ENCODE results near the gene PPIE.
"Not testable (repeated sequence)": the region's sequence is repeated elsewhere in the genome, so short reads cannot be mapped to it uniquely, and the experiment has no call there.

Gene PPIE

DNA sequence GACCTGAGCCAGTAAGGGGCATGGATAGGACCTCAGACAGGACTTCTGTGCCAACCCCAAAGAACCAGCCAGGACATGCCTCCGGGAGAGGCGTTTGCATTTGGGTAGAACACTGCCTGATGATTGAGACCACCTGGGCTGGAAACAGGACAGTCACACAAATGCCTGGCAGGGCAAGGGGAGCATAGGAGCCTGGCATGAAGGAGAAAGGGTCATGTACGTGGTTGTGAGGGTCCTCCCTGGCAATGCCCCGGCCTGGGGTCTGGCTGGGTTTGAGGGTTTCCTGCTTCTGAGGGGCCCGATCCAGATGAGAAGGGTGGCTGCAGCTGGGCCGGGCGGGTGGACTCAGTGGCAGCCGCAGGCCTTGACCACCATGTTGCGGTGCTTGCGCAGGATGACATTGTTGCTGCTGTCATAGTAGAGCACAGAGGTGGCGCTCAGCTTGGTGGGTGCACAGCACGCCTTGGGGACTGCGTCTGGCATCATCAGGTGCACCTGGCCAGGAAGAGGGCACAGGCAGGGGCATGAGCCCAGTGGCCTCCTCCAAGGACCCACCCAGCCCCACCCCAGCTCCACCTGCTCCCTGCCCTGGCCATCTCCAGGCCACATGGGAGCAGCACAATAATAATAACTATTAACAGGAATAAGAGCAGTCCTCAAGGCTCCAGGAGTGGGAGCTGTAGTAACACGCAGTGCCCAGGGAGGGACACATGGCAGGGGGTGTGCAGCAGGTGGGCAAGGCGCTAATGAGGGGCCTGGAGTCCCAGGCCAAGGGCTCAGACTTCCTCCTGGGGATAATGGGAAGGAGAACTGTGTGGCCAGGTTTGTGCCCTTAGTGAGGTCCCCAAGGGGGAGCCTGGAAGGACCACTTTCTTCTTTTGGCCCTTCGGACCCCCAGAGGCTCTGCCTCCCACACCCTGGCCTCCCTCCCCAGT, 21.7 kb downstream of the PPIE start:
- DNase-seq = no peak

DNA sequence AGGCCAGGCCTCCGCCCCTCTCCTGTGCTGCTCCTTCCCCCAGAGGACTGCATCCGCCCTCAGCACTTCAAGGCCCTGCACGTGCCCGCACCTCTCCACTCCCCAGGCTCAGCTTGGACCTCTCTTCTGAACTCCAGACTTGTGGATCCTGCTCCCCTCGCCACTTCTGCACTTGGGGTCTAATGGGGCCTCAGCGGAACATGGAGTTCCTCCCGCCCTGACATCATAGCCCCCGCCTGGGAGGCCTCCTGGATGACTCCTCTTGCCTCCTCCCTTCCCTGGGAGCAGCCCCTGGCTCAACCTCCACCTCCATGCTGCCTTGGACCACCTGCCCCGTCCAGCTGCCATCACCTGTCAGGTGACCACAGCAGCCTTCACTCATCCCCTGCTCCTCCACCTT, 22.3 kb downstream of the PPIE start:
- no peak for DNase-seq

- no peak for DNase-seq
Observed at GRCh38 chr1:39761557-39762260, 23.0 kb downstream of the PPIE start.

GRCh38 chr1:39762550-39763540, 24.2 kb downstream of the PPIE start:
- DNase-seq = no peak

DNA sequence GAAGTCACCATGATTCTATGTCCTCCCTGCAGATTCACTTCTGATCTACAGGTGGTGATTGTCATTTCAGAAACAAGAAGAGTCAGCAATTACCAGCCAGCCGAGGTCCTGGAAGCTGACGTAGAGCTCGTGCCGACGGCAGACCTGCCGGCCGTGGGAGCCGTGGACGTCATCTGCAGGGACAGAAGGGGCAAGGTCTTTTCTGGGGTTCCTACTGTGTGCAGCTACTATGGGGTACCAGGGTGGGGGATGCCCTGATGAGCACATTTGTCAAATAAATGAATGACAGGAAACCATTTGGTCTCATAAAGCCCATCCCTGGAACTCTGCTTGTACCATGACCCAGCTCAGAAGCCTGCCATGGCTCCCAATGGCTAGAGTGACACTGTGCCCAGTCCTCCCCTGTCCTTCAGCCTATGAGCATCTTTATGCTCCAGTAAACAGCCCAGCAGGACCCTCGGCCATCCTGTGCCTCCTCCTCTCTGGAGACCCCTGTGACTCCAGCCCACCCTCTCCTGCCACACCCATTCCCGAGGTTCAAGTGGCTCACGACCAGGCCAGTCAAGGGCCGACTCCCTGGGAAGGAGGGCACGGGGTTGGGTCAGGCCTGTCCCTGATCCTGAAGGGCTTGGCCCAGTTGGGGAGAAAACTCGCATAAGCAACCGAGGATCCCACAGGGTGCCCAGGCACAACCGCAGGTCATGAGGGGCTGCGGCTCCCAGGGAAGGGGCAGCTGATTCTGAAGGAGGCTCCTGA, 25.1 kb downstream of the PPIE start:
- not testable (repeated sequence) for DNase-seq

- DNase-seq = not testable (repeated sequence)
Observed at GRCh38 chr1:39764512-39764911, 25.8 kb downstream of the PPIE start.

DNA sequence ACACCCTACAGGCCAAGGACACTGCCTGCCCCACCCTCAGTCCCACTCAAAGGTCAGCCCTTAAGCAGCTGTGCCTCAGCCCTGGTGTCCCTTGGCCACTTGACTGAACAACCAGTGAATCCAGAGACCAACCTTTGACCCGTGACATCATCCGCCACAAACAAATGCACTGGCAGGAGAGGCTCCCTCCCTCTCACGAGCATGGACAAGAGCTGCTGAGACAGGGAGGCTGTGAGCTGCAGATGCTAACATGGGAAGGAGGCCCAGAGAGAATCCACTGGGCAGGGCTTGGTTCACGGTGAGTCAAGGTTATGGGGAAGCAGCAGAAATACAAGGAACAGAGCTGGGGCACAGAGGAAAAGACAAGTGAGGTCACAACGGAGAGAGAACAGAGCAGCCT, 27.8 kb downstream of the PPIE start:
- not testable (repeated sequence) for DNase-seq

- not testable (repeated sequence) for DNase-seq
Observed at GRCh38 chr1:39769502-39769901, 30.8 kb downstream of the PPIE start.

- not testable (repeated sequence) for DNase-seq
Observed at GRCh38 chr1:39770100-39771021, 31.7 kb downstream of the PPIE start.

DNA sequence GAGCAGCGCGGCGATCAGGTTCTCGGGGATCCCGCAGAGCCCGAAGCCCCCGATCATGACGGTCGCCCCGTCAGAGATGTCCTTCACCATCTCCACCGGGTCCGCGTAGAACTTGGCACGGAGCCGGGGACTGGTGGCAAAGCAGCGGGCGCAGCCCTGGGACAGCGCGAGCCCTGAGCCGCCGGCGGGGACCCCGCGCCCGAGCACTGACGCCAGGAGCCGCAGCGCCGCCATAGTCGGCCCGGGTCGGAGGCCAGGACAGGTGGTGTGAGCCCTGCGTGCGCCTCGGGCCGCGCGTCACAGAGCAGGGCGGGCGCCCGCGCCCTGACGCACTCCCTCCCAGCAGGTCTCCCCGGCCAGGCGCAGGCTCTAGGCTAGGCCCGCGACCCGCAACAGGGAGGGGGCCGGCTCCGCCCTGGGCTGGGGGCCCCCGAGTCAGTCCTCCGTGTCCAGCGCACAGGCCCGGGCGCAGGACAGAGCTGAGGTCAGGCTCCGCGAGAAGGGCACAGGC, 32.4 kb downstream of the PPIE start, which contains the start of gene OXCT2:
Gene OXCT2 (minus strand): TSS at position 327 of the 511 bp plus-strand sequence. CDS start 93 bp downstream, at position 234.
- not testable (repeated sequence) for DNase-seq

DNA sequence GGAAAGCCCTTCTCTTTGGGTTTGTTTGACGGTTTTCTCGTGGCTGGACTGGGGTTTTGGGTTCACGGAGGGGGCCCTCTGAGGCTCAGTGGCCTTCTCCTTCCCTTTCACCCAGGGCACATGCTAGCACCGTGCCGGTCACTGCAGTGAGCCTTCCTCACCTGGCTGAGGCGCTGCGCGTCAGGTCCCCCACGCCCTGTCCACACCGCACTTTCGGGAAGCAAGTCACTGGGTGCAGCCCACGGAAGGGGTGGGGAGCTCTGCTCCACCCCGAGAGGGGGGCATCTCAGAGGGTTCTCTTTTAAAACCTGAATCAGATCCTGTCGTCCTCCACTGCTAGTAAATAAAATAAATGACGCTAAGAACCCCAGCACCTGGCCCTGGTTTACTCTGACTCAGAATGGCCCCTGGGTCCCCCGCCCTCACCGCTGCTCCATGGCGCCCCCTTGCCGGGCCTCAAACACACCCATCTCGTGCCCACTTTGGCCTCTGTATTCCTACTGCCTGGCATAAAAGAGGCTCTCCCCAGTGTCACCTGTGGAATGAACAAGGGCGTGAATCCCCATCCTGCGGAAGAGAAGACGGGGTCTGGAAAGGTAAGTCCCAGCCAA, 34.8 kb downstream of the PPIE start:
- not testable (repeated sequence) for DNase-seq

GRCh38 chr1:39775141-39775540, 36.5 kb downstream of the PPIE start:
- not testable (repeated sequence) for DNase-seq

DNA sequence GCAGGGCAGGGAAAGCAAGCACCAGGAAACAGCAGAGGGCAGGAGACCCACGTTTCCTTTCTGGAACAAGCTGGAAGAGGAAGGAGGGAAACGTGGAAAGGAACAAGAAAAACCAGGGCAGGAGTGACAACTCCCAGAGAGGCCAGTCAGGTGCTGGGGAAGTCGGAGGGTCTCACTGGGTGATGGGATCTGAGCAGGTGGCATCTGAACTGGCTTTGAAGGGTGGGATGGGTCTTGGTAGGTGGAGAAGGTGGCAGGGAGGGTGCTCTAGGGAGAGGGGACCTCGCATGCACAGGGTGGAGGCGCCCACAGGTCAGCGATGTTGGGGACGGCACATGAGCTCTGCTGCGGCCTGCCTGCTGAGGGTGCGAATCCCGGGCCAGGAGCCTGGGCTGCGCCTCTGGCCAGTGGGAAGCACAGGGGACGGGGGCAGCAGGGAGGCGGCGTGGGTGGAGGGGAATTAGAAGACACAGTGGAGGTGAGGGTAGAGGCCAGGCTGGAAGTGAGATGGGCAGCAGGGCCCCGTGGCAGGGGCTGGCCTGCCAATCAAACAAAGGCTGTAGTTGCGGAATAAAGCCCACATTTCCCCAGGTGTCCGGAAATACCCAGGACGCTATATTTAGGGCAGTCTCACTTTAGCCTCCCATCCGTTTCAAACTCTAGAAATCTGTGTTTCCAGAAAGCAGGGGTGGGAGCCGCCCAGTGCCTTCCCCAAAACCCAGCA, 37.2 kb downstream of the PPIE start:
- not testable (repeated sequence) for DNase-seq

GRCh38 chr1:39776400-39776713, 37.7 kb downstream of the PPIE start:
- DNase-seq = no peak

GRCh38 chr1:39776886-39777285, 38.2 kb downstream of the PPIE start:
- no peak for DNase-seq

GRCh38 chr1:39777306-39777705, 38.6 kb downstream of the PPIE start:
- DNase-seq = no peak

GRCh38 chr1:39777896-39778295, 39.2 kb downstream of the PPIE start:
- not testable (repeated sequence) for DNase-seq

DNA sequence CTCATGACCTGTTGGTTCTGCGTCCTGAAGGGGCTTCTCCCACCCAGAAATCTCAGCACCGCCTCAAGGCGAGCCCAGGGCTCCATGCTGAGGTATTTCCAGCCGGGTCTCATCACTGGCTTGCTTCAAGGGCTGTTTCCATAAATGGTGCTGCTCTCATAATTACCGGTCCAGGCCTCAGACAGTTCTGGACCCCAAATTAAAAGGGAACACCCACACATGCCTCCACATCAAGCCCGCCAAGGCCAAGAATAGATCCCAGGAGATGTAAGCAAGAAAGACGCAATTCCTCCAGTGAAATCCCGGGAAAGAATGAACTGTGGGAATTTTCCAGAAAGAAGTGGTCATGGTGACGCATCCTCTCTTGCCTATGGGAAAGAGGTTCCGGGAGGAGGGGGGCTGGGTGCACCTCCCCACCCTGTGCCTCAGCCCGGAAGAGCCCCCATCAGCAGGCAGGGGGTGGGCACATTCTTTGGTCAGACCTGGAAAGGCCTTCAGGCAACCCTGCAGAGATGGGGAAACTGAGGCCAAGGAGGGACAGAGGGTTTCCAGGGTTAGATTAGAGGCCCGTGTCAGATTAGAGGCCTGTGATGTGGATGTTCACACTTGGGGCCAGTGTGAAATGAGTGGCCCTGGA, 39.9 kb downstream of the PPIE start:
- DNase-seq = not testable (repeated sequence)

GRCh38 chr1:39779137-39779536, 40.5 kb downstream of the PPIE start:
- no peak for DNase-seq

Measured in HCEC 1CT (cell line).